AG08395 (cell line): Measurements from ENCODE around the gene NUDCD3.
"Not testable (repeated sequence)": the region's sequence is repeated elsewhere in the genome, so short reads cannot be mapped to it uniquely, and the experiment has no call there.

Source experiments
- DNase-seq: peaks from one replicate; pipeline ENCODE4 v3.0.0; 2012; ENCODE audit warnings: mixed read lengths, low spot score

Gene NUDCD3

DNA sequence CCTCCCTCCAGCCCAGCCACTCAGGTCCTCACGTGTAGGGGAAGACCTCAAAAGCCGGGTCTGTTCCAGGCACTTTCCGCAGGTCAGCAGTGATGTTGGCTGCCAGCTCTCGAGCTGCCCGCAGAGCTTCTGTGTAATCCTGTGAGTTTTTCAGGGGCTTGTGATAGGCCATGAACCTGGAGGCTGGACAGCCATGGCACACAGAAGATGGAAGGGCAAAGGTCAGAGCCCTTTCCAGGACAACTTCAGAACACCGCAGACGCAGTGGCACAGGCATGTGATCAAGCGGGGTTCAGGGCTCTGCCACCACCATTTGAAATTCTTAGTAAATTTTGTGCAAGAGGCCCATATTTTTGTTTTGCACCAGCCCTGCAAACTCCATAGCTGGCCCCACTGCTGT, 26.7 kb upstream of the NUDCD3 start:
- DNase-seq: no peak

- DNase-seq: no peak
Measured at GRCh38 chr7:44515590-44516268, 25.3 kb upstream of the NUDCD3 start.

- no peak for DNase-seq
Measured at GRCh38 chr7:44512736-44513135, 22.3 kb upstream of the NUDCD3 start.

DNA sequence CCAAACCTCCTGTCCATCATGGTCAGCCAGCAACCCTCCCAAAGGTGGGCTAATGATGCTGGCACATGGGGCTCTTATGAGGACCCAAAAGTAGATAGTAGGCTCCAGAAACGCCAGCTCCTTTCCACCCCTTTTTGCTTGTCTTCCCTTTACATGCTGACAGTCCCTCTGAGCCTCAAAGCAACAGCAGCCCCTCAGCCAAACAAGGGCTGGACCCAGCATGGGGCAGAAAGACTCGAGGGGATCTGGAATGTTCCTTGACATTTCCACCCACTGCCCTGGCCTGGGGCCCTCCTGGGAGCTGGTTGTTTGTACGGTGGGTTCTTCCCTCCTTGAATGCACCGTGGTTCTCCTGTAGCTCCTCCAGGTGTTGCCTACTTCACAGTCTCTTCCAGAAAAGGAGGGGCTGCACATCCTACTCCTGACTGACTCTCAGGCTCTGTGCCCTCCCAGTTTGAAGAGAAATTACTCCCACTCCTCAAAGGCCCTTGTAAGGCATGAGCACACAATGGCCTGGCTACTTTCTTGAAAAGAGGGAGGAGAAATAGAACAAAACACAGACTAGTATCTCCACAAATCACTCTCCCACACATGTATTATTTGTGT, 21.5 kb upstream of the NUDCD3 start:
- no peak for DNase-seq

DNA sequence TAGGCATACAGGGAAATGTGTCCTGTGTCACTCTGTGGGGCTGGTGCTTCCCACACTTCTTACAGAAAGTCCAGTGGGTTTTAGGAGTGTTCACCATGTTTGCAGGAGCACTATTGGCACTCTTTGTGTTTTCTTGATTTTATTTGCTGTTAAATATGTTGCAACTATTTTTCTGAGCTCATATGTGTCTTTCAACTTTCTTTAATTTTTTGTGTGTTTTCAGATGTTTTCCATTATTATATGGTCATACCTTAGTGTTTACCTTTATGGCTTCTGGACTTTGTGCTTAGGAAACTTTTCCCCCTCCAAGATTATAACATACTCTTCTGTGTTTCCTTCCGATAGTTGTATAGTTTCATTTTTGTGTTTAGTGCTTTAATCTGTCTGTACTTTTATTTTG, 20.8 kb upstream of the NUDCD3 start:
- no peak for DNase-seq

GRCh38 chr7:44508328-44509030, 18.0 kb upstream of the NUDCD3 start:
- no peak for DNase-seq

DNA sequence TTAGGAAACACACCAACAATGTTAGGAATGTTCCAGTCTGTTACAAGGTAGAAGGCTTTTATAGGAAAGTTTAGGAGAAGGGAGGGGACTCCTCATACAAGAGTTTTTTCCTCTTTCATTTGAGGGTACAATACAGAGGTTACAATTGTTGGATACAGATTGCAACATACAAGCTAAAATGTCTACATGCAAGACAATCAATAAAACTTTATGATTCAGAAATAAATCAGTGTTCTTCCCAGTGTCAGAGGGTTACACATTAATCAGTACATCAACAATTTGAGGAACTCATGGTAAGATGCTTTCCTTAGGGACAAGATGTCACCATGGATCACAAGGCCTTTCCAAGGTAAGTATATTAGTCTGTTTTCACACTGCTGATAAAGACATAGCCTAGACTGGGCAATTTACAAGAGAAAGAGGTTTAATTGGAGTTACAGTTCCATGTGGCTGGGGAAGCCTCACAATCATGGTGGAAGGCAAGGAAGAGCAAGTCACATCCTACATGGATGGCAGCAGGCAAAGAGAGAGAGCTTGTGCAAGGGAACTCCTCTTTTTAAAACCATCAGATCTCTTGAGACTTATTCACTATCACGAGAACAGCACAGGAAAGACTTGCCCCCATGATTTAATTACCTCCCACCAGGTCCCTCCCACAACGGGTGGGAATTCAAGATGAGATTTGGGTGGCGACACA, 16.3 kb upstream of the NUDCD3 start:
- DNase-seq: not testable (repeated sequence)

DNA sequence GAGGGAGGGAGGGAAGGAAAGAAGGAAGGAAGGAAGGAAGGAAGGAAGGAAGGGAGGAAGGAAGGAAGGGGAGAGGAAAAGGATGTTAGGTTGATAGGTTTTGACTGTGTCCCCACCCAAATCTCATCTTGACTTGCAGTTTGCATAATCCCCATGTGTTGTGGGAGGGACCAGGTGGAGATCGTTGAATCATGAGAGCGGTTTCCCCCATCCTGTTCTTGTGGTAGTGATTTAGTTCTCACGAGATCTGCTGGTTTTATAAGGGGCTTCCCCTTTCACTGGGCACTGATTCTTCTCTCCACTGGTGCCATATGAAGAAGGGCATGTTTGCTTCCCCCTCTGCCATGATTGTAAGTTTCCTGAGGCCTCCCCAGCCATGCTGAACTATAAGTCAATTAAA, 15.1 kb upstream of the NUDCD3 start:
- DNase-seq: no peak

- no peak for DNase-seq
Measured at GRCh38 chr7:44498230-44498954, 7.9 kb upstream of the NUDCD3 start.

DNA sequence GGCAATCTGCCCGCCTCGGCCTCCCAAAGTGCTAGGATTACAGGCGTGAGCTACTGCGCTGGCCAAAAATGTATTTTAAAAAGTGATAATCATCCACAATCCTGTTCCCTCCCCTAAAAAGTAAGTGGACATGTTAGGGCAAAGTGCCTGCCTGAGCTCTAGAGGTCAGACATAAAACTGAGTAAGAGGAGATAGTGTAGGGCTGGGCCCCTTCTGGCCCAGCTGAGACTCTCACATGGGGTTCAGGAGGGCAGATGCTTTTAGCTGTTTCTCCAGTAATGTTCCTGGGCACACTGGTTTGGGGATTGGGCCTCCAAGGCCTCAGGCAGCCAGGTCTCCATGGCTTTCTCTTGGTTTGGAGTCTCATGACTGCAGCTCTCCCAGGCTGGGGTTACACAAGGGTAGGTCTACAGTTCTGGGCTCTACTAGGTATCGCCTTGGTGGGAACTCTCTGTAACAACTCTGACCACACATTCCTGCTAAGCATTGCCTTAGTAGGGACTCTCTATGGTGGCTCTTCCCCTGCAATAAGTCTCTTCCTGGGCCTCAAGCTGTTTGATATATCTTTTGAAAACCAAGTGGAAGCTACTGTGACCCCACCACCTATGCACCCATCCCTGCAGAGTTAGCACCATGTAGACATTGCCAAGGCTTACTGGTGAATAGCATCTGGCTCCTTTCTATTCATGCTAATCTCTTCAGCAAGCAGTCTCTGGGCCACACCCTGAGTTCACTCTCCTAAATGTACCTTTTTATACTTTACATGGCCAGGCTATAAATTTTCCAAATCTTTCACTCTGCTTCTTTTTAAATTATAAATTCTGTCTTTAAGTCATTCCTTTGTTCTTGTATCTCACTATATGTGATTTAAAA, 6.9 kb upstream of the NUDCD3 start:
- no peak for DNase-seq

DNA sequence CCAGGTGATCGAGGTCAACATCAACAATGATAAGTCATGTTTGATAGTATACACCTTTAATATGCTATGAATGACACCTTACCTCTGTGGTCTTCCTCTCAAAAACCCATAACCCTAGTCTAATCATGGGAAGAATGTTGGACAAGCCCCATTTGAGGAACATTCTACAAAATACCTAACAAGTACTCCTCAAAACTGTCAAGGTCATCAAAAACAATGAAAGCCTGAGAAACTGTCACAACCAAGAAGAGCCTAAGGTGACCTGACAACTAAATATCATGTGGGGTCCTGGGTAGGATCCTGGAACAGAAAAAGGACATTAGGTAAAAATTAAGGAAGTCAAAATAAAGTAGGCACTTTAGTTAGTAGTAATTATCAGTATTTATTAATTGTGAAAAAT, 5.9 kb upstream of the NUDCD3 start:
- no peak for DNase-seq

GRCh38 chr7:44494960-44495359, 4.5 kb upstream of the NUDCD3 start:
- no peak for DNase-seq

DNA sequence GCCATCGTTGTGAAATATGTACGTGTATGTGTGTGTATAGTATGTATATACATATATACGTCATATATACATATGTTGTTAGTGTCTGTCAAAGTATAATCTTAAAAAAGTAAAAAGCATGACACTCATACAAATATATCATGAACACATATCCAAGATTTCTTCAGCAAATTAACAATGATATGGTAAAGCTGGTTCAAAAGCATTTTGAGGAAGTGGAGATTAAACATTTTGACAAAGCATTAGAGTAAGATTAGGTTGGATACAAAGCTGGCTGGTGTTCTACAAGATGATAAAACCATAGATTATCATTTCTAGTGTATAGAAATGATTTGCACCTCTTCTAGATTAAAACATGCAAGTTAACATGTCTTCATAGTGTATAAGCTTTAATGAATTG, 771 bp upstream of the NUDCD3 start:
- no peak for DNase-seq

DNA sequence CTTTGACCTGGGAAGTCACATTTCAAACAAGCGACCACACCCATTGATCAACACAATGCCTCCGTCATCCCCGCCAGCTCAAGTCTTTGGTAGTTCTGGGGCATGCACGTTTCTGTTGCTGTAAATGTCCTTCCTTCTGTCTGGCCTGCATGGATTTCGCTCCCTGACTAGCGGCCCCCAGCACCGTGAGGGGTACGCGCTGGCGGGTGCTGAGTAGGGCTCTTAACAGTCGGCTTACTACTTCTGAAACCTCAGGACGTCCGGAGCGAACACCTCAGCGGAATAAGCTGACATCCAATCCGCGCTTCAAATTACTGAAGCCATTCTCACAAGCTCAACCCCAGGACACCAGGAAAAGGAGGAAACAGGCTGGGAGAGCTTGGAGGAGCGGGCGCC, 505 bp downstream of the NUDCD3 start:
- peak; percentile 24 for DNase-seq

DNA sequence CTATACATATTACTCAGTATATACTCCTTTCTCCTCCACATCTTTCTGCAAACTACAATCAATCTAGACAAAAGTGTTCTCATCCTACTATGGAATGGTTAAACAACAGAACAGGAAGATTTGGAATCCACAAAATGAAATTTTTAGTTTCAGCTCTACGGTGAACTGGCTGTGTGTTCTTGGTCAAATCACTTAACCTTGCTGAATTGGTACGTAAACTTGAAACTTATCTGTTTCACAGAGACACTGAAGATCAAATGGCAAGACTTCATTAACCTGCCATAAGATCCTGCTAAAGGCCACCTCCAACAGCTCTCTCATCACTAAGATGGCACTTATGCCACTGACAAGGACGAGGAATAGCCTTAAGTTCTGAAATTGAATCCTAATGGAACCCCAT, 1.5 kb downstream of the NUDCD3 start:
- no peak for DNase-seq

DNA sequence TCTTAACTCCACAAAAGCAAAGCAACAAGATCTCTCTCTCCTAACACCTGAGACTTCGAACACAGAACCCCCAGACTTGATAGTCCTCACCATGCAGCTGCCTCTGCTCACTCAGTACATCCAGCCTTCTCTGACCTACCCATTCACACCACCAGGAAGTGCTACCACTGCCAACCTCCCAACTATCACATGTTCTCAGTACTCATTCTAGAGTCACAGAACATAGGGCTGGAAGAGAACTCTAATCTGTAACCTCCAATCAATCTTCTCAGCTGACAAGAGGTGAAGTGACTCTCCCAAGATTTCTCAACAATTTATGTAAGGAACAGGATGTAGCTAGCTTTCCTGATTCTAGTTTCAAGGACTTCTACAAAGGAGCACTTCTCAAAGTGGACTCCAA, 3.8 kb downstream of the NUDCD3 start:
- peak; percentile 15 for DNase-seq

DNA sequence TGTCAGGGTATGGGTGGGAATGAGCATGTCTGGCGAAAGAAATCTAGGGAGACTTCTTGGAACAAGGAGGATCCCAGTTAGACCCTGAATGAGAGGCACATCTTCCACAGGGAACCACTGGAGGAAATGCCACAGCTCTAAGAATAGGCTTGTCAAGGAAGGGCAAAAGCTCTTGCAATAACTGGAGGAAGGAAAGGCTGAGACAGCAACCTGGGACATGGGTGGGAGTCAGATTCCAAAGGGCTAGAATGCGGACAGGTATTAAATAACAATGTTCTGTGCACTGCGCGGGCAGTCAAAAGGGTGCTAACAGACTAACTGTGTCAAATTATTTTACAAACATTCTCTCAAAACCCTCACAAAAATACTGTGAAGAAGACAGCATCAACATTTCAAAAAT, 4.5 kb downstream of the NUDCD3 start:
- DNase-seq: no peak

DNA sequence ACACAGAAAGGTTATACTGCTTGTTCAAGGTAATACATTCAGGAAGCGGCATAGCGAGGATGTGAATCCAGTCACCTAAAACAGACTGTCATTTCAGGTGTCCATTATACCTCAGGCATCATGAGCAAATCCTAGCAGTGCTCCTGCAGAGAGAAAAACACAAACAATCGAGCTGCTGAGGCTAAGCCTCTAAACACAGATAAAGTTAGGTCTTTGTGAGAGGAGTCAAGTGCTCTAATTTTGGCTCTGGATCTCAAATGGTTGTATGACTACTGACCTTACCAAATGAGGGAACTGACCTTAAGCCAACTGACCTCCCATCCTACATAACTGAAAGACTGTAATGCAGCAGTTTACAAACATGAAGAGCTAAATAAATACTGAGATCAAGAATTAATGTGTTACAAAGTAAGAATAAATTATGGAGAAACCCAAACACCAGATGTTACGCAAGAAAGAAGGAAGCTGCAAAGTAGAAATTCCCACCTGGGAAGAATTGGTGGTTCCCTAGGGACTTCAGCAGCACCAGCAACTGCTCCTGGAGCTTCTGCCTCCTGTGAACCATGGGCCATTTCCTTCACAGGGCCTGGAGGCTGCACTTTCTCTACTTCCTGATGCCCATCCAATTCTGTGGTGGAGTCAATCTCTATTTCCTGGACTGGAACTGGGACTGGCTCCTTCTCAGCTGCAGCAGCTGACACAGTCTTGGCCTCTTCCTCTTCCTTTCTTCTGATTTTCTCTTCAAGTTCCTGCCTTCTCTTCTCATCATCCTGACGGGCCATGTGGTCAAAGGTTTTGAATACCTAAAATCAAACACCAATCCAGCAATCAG, 5.8 kb downstream of the NUDCD3 start:
- no peak for DNase-seq

DNA sequence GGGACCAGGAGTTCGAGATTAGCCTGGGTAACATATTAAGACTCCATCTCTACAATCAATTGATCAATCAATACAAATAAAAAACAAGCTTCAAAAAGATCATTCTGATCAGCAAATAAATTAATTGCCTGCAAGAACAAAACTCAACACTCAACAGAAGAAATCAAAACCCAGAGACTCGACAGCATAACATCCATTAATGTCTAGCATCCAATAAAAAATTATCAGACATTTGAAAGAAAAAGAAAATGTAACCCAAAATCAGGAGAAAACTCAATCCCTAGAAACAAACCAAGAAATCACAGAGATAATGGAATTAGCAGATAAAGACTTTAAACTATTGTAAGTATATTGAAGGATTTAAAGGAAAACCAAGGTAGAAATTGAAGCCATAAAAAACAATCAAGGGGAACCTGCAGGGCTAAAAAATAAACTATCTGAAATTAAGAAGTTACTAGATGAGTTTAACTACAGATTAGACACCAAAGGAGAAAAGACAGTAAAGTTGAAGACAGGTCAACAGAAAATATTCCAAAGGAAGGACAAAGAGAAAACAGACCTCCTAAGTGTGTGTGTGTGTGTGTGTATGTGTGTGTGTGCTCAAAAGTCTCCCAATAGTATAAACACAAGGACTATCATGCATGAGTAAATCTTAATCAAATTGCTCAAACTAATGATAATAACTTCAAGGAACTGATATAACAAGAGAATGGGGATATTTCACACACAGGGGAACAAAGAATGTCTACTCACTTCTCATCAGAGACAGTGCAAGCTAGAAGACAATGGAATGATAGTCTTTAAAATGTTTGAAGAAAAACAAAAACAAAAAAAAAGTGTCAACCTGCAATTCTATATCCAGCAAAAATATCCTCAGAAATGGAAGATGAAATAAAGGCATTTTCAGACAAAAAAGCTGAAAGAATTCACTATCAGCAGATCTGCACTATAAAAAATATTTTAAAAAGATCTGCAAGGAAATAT, 7.7 kb downstream of the NUDCD3 start:
- no peak for DNase-seq
